AG08396 (cell line): ENCODE measurements around the gene SRGAP1.
"Not testable (repeated sequence)": the region's sequence is repeated elsewhere in the genome, so short reads cannot be mapped to it uniquely, and the experiment has no call there.

Experiments
- DNase-seq: peaks from one replicate; pipeline ENCODE4 v3.0.0; 2012; ENCODE audit warnings: low spot score, mixed read lengths

SRGAP1 gene

GRCh38 chr12:64170730-64171129 lies 326.2 kb downstream of the SRGAP1 start:
- no peak for DNase-seq

- peak; percentile 39 for DNase-seq
Observed at GRCh38 chr12:64171715-64172114, 327.2 kb downstream of the SRGAP1 start.

DNA sequence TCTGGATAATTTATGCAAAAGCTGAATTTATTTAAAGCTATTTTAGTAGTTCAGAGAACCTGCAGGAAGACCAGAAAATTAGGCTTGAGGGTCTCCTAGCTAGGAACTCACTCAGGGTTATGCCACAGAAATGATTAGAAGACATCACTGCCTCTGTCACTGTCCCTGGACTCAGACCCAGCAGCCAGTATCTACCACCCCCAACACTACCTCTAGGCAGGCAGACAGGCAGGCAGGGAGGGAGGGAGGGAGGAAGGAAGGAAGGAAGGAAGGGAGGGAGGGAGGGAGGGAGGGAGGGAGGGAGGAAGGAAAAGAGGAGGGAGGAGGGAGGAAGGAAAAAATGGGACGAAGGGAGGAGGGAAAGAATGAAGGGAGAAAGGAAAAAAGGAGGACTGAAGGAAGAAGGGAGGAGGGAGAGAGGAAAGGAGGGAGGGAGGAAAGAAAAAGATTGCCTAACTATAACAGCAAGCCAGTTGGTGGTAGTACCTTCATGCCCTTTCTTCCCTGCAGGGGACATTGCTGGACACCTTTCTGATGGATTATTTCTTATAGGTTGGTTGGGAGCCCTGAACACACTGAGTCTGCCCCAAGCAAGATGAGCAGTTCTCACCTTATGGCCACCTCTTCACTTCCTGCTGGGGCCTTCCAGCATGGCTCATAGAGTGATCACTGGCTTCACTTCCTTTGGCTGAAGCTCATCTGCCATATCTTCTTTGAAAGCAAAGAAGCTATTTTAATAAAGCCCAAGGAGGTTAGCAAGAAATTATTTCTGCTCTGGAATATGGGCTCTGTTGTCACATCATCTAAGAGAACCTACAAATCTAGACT lies 327.9 kb downstream of the SRGAP1 start:
- DNase-seq, result no peak

DNA sequence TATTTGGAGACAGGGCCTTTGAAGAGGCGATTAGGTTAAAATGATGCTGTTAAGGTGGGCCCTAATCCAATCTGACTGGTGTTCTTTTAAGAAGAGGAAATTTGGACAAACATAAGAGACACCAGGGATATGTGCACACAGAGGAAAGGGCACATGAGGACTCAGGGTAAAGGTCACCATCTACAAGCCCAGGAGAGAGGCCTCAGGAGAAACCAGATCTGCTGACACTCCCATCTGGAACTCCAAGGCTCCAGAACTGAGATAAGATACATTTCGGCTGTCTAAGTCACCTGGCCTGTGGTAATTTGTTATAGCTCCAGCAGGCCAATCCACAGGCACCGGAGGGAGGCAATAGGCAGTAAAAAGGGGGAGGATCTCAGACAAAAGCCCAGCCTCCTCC lies 329.0 kb downstream of the SRGAP1 start:
- DNase-seq, result no peak

DNA sequence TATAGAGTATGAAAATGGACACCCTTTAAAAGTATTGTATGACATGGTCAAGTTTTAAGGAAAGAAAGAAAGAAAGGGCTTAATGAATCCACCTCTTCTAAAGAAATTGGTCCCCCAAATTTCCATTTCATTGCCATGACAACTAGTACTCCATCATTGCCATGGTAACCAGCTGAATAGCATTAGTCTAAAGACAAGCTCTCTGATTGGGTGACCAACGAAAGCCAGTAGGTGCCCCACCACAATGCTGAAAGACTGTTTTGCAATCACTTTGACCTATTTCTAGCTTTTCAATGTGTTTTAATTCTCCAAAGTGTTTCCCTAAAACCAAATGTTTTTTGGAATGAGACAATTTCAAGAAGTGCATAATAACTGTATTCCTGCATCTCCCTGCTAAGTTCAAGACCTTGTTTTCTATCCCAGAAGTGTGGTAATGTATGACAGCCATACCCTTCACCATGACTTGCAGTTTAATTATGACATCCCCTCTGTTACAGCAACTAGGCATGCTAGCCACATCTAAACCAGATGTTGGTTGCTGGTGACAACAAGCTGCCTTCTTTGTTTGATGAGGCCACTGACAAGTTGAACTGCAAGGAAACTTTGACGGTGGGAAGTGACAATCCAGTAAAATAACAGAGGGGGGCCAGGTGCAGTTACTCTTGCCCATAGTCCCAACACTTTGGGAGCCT lies 330.9 kb downstream of the SRGAP1 start:
- DNase-seq, result no peak

GRCh38 chr12:64177001-64177400 lies 332.5 kb downstream of the SRGAP1 start:
- DNase-seq, result no peak

GRCh38 chr12:64178122-64178521 lies 333.6 kb downstream of the SRGAP1 start:
- peak; percentile 36 for DNase-seq

- DNase-seq, result peak; percentile 32
Observed at GRCh38 chr12:64180951-64181350, 336.5 kb downstream of the SRGAP1 start.

- DNase-seq, result peak; percentile 78
Observed at GRCh38 chr12:64181430-64182291, 337.2 kb downstream of the SRGAP1 start.

DNA sequence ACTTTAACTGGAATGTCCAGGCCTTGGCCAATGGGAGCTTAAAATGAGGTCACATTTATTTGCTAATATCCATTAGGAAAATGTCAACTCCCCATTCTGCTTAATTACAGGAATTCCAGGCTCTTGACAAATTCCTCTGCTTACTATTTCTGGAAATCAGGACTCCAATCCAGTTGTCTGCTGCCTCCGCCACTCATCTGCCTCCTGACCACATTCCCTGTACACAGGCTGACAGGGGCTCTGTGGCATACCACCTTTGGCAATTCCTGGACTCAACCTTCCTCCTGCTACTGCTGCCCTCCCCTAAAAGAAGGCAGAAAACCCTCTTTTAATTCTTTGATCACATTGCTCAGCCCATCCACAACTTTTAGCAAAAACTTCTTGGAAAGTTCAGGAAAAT lies 339.7 kb downstream of the SRGAP1 start:
- no peak for DNase-seq

DNA sequence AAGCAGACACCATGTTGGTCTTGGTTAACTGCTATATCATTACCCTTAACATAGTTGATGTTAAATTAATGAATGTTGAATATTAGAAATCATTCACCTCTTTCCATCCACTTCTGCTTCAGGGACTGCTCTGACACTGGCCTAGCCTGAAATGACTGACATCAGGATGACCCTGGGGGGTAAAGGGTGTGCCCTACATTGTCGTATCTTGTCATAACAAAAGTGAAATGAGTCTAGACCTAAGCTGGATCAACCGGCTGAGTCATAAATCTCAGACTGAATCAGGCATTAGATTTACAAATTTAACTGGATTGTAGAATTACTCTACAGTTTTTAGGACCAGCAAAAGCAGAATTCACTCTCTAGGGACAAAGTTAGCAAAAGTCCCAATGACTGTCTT lies 342.3 kb downstream of the SRGAP1 start:
- no peak for DNase-seq

GRCh38 chr12:64187370-64187769 lies 342.9 kb downstream of the SRGAP1 start:
- DNase-seq, result peak; percentile 28

- no peak for DNase-seq
Observed at GRCh38 chr12:64187794-64188193, 343.3 kb downstream of the SRGAP1 start.

DNA sequence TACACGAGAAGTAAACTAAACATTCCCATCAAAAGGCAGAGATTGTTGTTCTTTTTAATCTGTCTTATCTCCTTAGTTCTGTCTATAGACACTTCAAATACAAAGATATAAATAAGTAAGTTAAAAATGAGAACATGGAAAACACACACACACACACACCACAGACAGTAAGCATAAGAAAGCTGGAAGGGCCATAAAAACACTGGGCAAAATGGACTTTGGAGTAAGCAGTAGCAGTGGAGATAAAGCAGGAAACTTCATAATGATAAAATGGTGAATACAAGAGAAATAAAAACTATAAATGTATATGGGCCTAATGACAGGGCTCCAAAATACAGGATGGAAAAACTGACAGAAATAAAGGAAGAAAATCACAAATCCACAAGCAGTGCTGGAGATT lies 345.0 kb downstream of the SRGAP1 start:
- no peak for DNase-seq

DNA sequence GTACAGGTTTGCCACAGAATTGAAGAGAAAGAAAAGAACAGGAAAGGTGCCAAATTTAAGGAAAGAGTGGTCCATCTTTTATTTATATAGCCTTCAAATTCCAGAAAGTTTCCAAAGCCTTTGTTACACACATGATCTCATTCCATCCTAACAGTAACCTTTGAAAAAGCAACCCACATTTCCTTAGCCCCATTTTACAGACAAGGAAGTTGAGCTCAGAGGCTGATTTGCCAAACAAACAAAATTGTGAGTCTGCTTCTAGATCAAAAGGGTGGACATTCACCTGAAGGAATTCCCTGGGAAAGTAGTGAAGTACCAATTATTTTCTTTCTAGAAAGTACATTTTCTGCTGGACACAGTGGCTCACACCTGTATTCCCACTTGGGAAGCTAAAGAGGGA lies 345.6 kb downstream of the SRGAP1 start:
- no peak for DNase-seq

GRCh38 chr12:64192644-64193444 lies 348.3 kb downstream of the SRGAP1 start:
- no peak for DNase-seq

GRCh38 chr12:64193931-64194330 lies 349.4 kb downstream of the SRGAP1 start:
- no peak for DNase-seq

DNA sequence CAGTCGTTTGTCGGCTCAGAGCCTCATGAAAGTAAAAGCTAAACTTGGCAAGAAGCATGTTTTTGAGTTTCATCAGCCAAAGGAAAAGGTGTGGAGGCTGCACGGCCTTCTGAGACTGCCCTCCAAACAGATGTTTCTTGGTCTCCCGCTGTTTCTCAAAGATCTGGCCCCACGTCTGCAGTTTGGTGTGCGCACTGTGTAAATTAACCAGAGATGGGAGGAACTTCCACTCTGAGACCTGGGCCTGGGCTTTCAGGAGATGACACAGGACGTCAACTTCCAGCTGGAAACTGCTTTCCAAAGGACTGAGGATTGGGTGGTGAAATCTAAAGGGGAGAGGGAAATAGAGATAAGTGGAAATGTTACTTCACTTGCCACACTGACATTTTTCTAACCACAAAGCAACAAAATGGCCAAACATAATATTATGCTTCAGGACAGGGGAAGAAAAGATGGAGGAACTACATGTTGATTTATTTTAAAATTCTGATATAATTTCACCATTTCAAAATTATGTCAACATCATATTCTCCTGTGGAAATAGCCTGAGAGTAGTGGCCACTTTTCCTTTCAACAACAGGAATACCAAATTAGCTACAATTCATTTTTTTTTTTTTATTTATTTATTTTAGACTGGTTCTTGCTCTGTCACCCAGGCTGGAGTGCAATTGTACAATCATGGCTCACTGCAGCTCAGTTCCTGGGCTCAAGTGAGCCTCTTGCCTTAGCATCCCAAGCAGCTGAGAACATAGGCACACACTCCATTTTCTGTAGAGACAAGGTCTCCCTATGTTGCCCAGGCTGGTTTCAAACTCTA lies 350.0 kb downstream of the SRGAP1 start:
- DNase-seq, result no peak

- DNase-seq, result not testable (repeated sequence)
Observed at GRCh38 chr12:64195841-64196240, 351.3 kb downstream of the SRGAP1 start.

GRCh38 chr12:64203036-64203435 lies 358.5 kb downstream of the SRGAP1 start:
- no peak for DNase-seq

DNA sequence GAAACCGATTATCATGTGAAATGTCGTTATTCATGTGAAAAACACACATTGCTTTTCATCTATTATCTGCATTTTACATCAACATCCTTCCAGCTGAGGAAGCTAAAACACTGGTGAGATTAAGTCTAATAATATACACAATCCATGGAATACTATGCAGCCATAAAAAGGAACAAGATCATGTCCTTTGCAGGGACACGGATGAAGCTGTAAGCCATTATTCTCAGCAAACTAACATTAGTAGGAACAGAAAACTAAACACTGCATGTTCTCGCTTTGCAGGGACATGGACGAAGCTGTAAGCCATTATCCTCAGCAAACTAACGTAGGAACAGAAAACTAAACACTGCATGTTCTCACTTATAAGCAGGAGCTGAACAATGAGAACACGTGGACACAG lies 359.3 kb downstream of the SRGAP1 start:
- DNase-seq, result no peak
